CD4-positive, alpha-beta T cell treated with Interleukin-12 subunit alpha and Interleukin-12 subunit beta, for 1 hour (primary cell): ENCODE measurements around the gene ATG5.
A peak's percentile ranks its signal among the peaks of the same experiment; 100 is the strongest.
"Not testable (repeated sequence)": the region's sequence is repeated elsewhere in the genome, so short reads cannot be mapped to it uniquely, and the experiment has no call there.

Experiments
- DNase-seq: peaks from one replicate; pipeline ENCODE4 v3.0.0-alpha.2; 2020

Gene ATG5

DNA sequence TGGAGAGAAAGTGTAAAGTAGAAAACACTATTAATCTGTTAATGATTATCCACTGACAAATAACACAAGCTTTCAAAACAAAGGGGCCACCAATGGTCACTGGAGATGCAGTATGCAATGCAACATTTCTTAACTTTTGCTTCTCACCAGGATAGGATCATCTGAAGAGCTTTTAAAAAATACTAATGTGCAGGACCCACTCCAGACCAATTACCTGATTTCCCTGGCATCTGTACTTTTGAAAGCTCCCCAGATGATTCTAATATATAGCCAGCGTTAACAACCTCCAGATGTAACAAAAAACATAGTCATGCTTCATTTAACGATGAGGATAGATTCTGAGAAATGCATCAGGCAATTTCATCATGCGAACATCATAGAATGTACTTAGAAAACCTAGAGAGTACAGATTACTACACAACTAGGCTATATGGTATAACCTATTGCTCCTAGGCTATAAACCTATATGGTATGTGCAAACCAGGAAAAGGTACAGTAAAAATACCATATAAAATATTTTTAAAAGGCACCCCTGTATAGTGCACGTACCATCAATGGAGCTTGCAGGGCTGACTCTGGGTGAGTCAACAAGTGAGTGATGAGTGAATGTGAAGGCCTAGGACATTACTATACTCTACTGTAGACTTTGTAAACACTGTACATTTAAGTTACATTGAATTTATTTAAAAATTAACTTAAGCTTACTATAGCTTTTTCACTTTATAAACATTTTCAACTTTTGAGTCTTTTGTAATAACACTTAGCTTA is 69.2 kb downstream of the ATG5 start:
- DNase-seq = no peak

DNA sequence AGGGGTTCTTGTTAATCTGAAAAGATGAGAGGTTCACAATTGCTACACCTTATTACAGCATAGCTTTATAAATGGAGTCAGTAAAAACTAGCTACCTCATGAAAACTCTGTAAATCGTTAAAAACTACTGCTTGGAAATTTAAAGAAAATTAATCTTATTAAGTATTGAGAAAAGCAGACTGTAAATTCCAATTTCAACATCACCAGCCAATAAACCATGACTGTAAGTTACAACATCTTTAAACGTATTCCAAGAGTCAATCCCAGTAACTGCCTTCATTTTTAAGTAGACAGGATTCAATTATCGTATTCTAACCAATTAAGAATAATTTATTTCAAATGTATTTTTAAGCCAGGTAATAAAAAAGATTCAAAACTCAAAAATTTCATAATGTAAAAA is 70.3 kb downstream of the ATG5 start:
- no peak for DNase-seq

DNA sequence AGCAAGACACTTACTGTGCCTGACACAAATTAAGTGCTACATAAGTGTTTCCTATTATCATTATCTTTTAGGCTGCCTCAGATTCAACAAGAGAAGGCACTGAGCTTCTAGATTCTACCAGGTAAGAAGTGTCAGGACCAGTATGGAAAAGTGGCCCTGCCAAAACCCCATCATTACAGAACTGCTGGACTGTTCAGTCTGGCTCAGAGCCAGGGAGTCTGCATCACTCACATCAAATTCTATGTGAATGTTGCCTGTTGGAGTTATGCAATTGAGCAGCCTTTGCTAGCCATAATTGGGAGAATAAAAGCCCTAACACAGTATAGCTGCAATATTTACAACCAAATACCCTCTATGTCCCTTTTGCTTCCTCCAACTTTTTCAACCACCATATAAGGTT is 70.9 kb downstream of the ATG5 start:
- DNase-seq = no peak

DNA sequence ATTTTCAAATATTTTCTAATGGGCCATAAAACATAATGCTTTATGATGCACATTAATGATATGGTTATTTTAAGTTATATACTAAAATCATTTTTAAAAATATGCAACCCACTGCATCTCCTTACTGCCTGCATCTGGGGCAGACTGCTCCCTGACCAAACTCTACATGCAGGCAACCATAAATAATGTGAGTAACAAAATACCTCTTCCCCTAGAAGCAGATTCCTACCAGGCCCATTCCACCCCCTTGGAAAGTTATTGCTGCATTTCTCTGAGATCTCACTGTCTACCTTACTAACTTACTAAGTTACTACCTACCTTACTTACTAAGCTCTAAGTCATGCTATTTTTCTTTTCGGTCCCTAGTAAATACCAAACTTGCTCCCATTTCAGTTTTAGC is 71.8 kb downstream of the ATG5 start:
- no peak for DNase-seq

DNA sequence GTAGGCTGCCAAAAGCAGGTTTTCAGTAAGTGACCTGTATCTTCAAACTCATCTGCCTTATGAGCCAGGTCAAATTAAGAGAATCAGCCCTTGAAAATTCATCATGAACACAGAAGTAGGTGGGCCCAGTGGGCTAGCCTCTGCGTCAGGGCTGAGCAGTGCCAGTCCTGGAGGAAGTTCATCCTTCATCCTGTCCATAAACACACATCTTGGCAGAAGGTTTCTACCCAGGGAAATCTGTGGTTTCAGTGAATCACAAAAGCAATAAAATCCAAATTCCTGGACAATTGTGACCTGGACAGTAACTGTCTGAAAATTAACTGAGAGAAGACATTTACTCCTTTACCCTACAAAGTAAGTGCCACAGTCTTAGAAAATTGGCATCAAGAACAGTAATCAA is 72.4 kb downstream of the ATG5 start:
- DNase-seq = no peak

DNA sequence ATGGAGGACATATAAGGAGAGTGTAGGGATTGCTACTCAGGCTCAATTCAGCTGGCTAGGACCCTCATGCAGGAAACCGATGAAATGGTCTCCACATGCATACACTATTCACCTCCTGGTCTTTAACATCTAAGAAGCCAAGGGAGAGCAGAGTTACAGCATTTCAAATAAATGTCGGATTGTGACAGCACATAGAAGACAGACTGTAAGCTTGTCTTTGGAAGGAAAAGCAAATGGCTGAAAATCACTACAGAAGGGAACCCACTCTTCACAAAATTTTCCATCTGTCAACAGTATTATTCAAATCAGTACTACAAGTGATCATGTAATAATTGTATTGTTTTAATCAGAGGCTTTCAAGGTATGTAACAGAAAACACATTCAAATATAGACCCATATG is 72.9 kb downstream of the ATG5 start:
- DNase-seq = no peak

DNA sequence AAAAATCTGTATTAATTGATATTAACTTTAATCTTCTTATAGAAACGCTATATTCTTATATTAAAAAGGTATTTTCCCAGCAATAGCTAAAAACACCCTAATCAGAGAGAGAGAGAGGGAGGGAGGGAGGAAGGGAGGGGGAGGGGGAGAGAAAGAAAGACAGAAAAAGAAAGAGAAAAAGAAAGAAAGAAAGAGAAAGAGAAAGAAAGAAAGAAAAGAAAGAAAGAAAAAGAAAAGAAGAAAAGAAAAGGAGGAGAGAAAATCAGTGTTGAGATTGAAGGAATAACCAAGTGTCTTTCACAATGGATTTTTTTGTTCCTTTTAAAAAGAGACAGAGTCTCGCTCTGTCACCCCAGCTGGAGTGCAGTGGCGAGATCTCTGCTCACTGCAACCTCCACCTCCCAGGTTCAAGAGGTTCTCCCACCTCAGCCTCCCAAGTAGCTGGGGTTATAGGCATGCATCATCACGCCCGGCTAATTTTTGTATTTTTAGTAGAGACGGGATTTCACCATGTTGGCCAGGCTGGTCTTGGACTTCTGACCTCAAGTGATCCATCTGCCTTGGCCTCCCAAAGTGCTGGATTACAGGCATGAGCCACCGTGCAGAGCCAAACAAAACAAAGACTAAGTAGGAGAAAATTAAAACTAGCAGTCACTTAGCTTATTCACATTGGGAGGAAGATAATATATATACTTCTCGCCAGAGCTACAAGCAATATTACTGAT is 73.9 kb downstream of the ATG5 start:
- not testable (repeated sequence) for DNase-seq

DNA sequence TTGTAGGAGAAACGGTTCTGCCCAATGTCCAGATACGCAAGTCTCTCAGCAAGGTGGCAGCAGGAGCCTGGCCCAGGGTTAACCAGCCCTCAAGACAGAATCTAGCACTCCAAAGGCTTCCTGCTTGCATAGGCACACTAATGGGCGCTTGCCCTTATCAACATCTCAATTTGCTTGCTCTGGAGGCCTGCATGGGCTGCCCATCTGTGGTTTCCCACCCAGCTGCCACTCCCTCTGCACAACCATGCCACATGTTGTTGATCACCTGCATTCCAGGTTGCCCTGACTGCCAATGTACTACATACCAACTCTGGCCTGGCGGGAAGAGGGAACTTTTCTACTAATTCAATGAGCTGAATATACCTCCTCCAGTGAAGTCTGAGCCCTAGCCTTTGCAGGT is 74.6 kb downstream of the ATG5 start:
- no peak for DNase-seq

DNA sequence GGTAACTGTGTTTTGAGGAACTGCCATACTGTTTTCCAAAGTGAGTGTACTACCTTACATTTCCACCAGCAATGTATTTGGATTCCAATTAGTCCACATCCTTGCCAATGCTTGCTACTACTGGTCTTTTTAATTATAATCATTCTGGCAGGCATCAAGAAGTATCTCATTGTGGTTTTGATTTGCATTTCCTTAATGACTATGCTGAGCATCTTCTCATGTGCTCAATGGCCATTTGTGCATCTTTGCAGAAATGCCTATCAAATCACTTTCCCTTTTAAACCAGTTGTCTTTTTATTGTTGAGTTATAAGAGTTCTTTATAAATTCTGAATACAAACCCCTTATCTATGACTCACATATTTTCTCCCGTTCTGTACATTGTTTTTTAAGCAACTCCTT is 75.9 kb downstream of the ATG5 start:
- no peak for DNase-seq

DNA sequence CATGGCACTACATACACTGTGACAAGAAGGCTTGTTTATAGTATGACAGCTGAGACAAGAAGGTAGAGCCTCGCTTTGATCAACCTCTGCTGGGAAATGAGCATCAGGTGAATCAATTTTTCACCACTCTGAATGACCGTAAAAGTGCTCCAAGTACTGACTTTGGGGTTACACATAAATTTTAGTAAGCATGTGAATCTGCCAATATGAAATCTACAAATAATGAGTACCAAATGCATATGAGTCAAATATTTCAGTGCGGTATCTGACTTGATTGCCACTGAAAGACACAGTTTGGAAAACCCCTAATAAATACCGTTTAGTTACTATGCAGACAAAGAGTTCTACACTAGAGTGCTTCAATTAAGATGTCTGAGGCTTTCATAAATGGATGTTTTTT is 77.8 kb downstream of the ATG5 start:
- DNase-seq = peak; percentile 8

DNA sequence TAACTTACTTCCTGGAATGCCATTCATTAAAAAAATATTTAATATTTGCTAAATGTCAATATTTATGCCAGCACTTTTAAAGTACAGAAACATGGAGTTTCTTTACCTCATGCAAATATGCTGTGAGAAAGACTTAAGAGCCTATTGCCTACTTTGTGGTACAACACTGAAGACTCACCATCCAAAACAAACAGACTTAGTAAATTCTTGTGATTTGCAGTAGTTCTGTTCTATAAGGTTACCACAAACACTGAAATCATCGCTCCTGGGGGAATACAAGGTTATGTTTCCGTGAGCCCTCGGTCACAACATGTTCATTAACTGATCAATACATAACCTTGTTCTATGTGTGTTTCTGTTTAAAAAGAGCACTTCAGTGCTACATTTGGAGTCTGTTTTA is 78.3 kb downstream of the ATG5 start:
- no peak for DNase-seq

DNA sequence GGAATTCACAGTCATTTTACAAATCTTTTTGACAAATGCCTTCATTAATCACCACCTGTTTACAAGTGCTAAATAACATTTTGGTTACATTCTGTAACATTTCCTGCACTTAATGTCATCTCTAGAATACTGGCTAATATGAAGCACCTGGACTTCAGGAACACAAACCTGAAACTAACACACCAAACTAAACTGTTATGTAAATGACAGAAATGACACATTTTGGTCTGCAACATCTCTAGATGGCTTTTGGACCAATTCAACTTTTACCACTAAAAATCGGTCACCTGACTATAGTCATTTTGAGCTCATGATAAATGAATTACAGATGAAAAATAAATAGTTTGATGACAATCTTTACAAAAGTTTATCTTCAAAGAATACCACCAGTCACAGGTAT is 80.6 kb downstream of the ATG5 start:
- no peak for DNase-seq

DNA sequence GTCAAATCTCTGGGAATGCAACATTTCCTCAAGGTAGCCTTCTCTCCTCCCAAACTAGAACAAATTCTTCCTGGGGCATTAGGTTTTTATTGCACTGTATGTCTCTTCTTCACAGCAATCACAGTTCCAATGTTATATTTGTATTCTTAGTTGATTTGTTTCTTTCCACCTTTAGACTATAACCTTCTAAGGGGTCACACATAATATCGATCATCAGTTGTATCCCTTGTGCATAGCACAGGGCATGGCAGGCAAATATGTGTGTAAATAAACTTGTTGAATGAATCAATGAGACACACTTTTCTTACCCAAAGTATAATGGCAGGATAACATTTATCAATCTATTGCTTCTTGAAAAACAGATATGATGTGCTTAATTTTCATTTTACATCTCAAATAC is 81.0 kb downstream of the ATG5 start:
- no peak for DNase-seq

DNA sequence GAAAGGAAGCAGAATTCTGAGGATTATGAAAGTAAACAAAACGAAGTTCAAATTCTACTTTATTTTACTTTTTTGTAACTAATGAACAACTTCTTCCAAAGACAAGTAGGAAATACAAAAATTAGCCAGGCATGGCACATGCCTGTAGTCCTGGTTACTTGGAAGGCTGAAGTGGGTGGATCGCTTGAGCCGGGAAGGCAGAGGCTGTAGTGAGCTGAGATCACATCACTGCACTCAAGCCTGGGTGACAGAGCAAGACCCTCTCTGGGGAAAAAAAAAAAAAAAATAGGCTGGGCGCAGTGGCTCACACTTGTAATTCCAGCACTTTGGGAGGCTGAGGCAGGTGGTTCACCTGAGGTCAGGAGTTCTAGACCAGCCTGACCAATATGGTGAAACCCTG is 82.3 kb downstream of the ATG5 start:
- DNase-seq = no peak

DNA sequence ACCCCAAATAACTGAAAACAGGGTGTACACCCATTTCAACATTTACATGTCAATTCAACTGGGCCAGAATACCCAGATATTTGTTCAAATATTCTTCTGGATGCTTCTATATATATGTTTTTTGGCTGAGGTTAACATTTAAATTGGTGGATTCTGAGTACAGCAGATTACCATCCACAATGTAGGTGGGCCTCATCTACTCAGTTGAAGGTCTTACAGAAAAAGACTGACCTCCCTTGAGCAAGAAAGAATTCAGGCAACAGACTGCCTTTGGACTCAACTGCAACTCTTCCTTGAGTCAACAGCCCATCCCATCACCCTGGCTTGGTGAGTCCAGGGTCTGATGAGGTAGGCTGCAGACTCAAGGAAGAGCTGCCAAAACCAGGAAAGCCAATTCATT is 84.1 kb downstream of the ATG5 start:
- DNase-seq = no peak

DNA sequence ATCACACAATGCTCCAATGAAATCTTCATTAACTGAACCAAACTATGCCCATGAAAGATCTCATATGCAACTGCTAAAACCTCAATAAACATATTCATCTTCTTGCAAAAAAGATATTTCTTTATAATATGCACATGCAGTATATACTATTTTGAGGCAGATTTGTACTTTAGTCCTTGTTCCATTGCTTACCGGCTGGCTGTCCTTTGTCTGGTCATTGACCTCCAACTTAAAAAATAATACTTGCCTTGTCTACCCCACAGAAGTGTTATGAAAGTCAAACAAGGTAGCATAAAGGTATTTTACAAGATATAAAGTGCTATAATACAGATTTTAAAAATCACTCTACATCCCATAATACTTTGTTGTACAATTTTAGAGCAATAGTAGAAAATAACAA is 88.3 kb downstream of the ATG5 start:
- no peak for DNase-seq

DNA sequence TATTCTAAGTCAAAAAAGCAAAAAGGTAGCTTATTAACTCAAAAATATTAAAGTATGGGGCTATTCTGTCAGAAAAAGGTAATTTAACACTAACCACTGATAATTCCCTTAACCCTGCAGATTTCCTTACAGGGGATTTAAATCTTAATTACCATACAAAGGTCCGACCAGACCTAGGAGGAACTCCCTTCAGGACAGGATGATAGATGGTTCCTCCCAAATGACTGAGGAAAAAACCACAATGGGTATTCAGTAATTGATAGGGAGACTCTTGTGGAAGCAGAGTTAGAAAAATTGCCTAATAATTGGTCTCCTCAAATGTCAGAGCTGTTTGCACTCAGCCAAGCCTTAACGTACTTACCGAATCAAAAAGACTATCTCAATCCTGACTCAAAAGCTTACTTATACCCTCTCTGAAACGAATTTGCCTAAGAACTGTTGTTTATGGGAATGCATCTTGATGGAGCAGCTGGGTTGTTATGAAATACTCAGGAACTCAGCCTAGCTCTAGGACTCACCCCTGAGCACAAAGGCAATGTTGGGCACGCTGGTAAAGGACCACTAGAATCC is 95.6 kb downstream of the ATG5 start:
- not testable (repeated sequence) for DNase-seq

DNA sequence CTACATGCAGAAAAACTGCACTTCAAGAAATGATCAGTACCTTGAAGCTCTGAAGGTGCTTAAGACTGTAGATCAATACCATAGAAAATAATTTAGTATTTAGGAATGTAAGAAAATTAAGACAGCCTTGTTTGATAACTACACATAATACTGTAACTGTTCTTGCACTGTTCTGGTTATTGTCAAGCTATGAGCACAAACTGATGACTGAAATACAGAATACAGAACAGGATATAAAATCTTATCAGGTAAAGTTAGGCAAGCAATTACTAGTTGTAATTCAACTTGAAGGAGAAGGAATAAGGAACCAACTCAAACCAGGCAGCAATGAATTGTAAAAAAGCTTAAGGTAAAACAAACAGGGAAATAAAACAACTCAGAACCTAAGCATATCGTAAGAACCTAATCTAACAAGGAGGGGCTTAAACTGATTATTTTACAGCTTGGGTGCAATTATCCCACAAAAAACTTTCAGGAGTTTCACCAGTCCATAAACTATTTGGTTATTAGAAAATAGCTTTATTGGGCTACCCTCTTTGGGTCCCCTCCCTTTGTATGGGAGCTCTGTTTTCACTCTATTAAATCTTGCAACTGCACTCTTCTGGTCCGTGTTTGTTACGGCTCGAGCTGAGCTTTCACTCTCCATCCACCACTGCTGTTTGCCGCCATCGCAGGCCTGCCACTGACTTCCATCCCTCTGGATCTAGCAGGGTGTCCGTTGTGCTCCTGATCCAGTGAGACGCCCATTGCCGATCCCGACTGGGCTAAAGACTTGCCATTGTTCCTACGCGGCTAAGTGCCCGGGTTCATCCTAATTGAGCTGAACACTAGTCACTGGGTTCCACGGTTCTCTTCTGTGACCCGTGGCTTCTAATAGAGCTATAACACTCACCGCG is 97.7 kb downstream of the ATG5 start:
- no peak for DNase-seq

DNA sequence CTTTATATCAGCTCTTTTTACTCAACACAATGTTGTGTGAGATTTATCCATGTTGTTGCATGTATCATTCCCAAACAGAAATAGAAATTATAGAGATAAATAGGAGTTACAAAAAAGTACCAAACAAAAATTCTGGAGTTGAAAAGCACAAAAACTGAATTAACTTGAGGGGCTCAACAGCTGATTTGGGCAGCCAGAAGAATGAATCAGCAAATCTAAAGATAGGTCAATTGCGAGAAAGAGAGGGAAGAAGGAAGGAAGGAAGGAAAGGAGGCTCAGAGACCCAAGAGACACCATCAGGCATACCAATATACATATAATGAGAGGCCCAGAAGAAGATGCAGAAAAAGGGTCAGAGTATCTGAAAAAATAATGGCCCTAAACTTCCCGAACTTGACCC is 98.9 kb downstream of the ATG5 start:
- no peak for DNase-seq

DNA sequence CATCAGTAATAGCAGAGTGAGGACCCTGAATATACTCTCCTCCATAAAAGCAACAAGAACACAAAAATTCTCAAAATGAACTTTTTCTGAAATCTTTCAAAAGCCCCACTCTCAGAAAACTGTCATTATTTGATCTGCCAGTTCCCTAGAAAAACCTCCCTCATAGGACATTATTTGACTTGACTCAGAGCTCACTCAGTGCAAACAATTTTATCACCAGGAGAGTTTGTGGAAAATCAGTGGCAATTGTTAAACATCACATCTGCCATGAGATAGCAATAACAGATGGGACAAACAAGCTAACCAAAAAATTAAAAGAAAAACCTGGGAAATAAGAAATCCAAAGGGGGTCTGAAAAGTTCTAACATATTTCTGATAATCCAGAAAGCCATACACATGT is 100.0 kb downstream of the ATG5 start:
- DNase-seq = no peak

DNA sequence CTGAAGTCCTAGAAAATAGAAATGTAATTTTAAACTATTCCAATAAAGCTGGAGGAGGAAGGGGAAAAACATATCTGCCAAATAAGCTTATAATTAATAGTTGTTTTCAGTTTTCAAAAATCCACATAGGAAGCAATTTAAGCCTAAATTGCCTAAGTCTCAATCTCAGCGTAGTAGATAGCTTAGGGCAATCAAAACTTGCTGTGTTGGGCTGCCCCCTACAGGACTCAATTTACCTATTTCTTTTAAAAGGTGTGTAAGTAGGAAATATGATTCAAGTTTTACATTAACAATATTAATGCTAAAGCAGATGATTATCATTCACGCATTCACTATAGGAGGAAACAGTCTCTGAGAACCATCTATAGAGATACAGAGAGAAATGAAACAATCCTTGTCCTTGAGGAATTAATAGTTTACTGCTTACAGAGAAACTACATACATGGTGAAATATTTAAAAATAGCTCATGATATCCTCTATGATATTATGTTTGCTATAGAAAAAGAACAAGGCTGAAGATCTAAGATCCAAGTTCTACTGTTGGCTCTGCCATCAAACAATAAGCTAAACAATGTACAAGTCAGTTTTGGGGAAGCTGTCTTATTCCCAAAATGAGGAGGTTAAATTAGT is 102.1 kb downstream of the ATG5 start:
- peak; percentile 82 for DNase-seq

DNA sequence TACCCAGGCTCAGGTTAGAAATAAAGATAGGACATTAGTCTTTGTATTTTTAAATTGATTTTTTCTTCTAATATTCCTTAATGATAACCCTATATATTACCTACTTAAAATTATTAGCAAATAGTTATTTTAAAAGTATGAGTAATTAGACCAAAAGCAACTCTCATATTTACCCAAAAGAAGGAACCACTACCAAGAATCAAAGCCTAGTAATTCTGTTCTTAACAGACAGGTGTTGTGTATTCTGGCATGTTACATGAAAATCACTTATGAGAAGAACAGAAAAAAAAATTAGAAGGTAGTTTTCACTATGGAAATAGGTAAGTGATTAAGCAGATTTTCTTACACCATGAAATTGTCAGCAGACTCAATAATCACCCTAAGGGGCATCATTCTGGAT is 105.1 kb downstream of the ATG5 start:
- no peak for DNase-seq

DNA sequence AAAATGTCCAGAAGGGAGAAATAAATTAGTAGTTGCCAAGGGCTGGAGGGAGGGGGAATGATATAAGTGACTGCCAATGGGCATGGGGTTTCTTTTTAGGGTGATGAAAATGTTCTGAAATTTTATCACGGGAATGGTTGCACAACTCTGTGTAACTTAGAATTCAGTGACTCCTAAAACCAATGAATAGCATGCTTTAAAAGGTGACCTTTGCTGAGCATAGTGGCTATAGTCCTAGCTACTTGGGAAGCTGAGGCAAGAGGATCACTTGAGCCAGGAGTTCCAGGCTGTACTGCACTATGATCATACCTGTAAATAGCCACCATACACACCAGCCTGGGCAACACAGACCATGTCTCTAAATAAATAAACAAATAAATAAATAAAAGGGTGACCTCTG is 109.0 kb downstream of the ATG5 start:
- DNase-seq = no peak
